T-helper 1 cell treated with Interleukin-12 subunit alpha and Interleukin-12 subunit beta and Interleukin-4 antibody, amounts not matched to agents 30 μg/mL and 1 μg/mL, for 36 hours (primary cell): ENCODE measurements around the gene APLP1.
"Not testable (repeated sequence)": the region's sequence is repeated elsewhere in the genome, so short reads cannot be mapped to it uniquely, and the experiment has no call there.

Experiments used
- H3K27ac Mint-ChIP-seq: one replicate; pipeline ENCODE4 v1.8.0; 2021; ENCODE audit warnings: mild to moderate bottlenecking, mixed read lengths
- H3K27me3 Mint-ChIP-seq: one replicate; pipeline ENCODE4 v1.8.0; 2021; ENCODE audit warnings: low read depth, mixed read lengths
- H3K36me3 Mint-ChIP-seq: one replicate; pipeline ENCODE4 v1.8.0; 2021; ENCODE audit warnings: low read depth, mixed read lengths
- H3K4me1 Mint-ChIP-seq: one replicate; pipeline ENCODE4 v1.8.0; 2021; ENCODE audit warnings: low read depth, mixed read lengths
- H3K4me3 Mint-ChIP-seq: one replicate; pipeline ENCODE4 v1.8.0; 2021; ENCODE audit warnings: mild to moderate bottlenecking, moderate library complexity, mixed read lengths
- H3K9me3 Mint-ChIP-seq: one replicate; pipeline ENCODE4 v1.8.0; 2021; ENCODE audit warnings: mixed read lengths

APLP1 gene

DNA sequence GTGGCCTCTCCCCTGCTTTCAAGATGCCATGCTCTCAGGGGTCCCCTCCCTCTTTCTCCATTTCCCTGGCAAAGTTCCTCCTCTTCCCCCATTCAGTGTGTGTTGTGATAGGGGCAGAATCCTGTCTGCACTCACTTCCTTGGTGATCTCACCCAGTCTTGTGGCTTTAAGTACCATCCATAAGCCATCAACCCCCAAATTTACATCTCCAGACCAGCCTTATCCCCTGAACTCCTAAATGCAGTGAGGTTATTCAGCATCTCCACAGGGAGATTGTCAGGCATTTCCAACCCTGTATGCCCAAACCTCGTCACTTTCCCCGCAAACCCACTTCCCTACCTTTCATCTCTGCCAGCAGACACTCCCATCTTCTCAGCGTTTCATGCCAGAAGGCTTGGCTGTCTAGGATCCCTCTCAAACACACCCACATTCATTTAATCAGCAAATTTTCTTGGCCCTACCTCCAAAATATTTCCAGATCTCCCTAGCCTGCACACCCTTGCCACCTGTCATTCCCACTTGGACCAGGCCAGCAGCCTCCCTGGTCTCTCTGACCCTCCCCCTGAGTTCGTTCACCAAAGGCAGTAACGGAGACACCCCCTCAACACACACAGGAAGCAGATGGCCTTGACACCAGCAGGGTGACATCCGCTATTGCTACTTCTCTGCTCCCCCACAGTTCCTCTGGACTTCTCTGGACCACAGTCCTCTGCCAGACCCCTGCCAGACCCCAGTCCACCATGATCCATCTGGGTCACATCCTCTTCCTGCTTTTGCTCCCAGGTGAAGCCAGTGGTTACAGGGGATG, 33.7 kb downstream of the APLP1 start, which contains the start of gene HCST:
Gene HCST, plus strand, starts transcription at position 676 of the 808 bp plus-strand sequence. Its CDS starts 65 bp downstream, at position 741.
- H3K27me3 Mint-ChIP-seq: no peaks in the 10 kb centered on the region
- no peaks in the 10 kb centered on the region for H3K9me3 Mint-ChIP-seq
- H3K4me3 Mint-ChIP-seq: peak within 1 kb of the TSS; percentile 98
- peaks cover 44% of the 10 kb centered on the region for H3K4me1 Mint-ChIP-seq
- H3K36me3 Mint-ChIP-seq: peaks cover 17% of the 10 kb centered on the region
- peak within 1 kb of the TSS; percentile 96 for H3K27ac Mint-ChIP-seq

GRCh38 chr19:35902870-35903475, 34.6 kb downstream of the APLP1 start:
- no peaks in the 10 kb centered on the region for H3K9me3 Mint-ChIP-seq
- H3K36me3 Mint-ChIP-seq: peaks cover 12% of the 10 kb centered on the region
- peak overlapping the region; percentile 98 for H3K4me3 Mint-ChIP-seq
- H3K27me3 Mint-ChIP-seq: no peaks in the 10 kb centered on the region
- H3K27ac Mint-ChIP-seq: peak overlapping the region; percentile 96
- H3K4me1 Mint-ChIP-seq: peaks cover 40% of the 10 kb centered on the region

GRCh38 chr19:35903550-35904179, 35.3 kb downstream of the APLP1 start:
- H3K27ac Mint-ChIP-seq: peak overlapping the region; percentile 96
- no peaks in the 10 kb centered on the region for H3K27me3 Mint-ChIP-seq
- peaks cover 8% of the 10 kb centered on the region for H3K36me3 Mint-ChIP-seq
- H3K4me3 Mint-ChIP-seq: peak overlapping the region; percentile 98
- peaks cover 40% of the 10 kb centered on the region for H3K4me1 Mint-ChIP-seq
- H3K9me3 Mint-ChIP-seq: no peaks in the 10 kb centered on the region

- no peaks in the 10 kb centered on the region for H3K27me3 Mint-ChIP-seq
- no peaks in the 10 kb centered on the region for H3K9me3 Mint-ChIP-seq
- H3K4me3 Mint-ChIP-seq: peak overlapping the region; percentile 22
- H3K36me3 Mint-ChIP-seq: peaks cover 6% of the 10 kb centered on the region
- peak overlapping the region; percentile 71 for H3K27ac Mint-ChIP-seq
- peaks cover 44% of the 10 kb centered on the region for H3K4me1 Mint-ChIP-seq
These were observed 36.1 kb downstream of the APLP1 start for GRCh38 chr19:35904311-35905068.

GRCh38 chr19:35905178-35905727, 36.9 kb downstream of the APLP1 start:
- H3K4me1 Mint-ChIP-seq: peaks cover 45% of the 10 kb centered on the region
- no peaks in the 10 kb centered on the region for H3K27me3 Mint-ChIP-seq
- H3K4me3 Mint-ChIP-seq: no peak overlapping the region
- peaks cover 6% of the 10 kb centered on the region for H3K36me3 Mint-ChIP-seq
- H3K27ac Mint-ChIP-seq: peak overlapping the region; percentile 71
- no peaks in the 10 kb centered on the region for H3K9me3 Mint-ChIP-seq

- Mint-ChIP-seq H3K4me3 (no peak overlapping the region), H3K9me3 (no peaks in the 10 kb centered on the region), H3K27me3 (no peaks in the 10 kb centered on the region), H3K4me1 (peaks cover 34% of the 10 kb centered on the region), H3K36me3 (peaks cover 6% of the 10 kb centered on the region), H3K27ac (no peak overlapping the region)
These were observed 39.0 kb downstream of the APLP1 start for GRCh38 chr19:35907377-35907745.

- H3K27ac Mint-ChIP-seq: peak within 1 kb of the TSS; percentile 71
- H3K4me1 Mint-ChIP-seq: peaks cover 29% of the 10 kb centered on the region
- no peaks in the 10 kb centered on the region for H3K27me3 Mint-ChIP-seq
- no peaks in the 10 kb centered on the region for H3K9me3 Mint-ChIP-seq
- H3K36me3 Mint-ChIP-seq: peaks cover 6% of the 10 kb centered on the region
- no peak within 1 kb of the TSS for H3K4me3 Mint-ChIP-seq
These were observed 39.7 kb downstream of the APLP1 start, which contains the start of gene TYROBP for GRCh38 chr19:35908010-35908441. Gene TYROBP (minus strand): TSS chr19:35908295. CDS start chr19:35908228, 67 bp downstream.

DNA sequence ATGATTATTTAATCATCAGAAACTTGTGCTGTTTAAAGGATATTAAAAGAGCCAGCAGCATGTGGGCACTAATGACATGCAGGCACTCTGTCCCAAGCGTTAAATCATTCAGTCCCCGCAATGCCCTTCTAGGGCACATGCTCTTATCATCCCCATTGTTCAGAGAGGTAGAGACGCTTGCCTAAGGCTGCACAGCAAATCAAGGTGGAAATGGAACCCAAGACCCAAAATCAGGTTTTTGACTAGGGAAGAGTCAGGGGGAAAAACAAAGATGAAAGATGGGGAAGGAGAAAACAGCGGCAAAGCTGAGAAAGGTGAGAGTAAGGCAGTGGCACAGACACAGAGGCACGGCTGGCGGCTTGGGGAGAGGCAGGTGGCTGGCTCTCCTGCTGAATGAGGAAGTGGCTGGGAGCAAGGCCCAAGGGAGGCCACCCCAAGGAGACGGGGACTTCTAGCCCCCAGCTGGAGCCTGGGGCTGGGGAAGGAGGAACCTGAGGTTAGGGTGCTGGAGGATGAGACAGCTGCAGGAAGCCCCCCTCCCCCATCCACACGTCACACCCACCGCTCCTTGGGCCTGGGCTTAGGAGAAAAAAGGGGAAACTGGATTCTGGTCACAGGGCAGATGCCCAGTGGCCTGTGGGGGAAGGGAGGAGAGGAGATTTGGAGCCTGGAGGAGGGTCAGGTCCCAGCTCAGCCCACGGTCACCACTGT, 40.8 kb downstream of the APLP1 start:
- Mint-ChIP-seq H3K4me1 (peaks cover 20% of the 10 kb centered on the region), H3K36me3 (no peaks in the 10 kb centered on the region), H3K4me3 (no peak overlapping the region), H3K9me3 (no peaks in the 10 kb centered on the region), H3K27me3 (no peaks in the 10 kb centered on the region), H3K27ac (peak overlapping the region; percentile 71)

DNA sequence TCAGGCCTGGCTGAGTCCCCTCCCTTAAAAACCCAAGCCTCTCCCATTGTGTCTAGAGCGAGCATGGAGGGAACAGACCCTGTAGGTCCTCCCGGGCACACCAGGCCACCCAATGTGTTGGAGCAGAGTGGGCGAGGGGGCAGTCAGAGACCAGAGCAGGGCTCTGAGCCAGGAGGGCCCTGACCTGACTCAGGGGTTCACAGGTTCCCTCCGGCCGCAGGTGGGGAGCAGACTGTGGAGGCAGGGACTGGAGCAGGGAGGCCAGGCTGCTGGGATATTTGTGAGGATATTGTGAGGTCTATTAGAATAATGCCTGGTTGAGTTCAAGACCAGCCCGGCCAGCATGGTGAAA, 41.3 kb downstream of the APLP1 start:
- Mint-ChIP-seq H3K27ac (peak overlapping the region; percentile 71), H3K36me3 (no peaks in the 10 kb centered on the region), H3K4me1 (peaks cover 15% of the 10 kb centered on the region), H3K9me3 (no peaks in the 10 kb centered on the region), H3K4me3 (no peak overlapping the region), H3K27me3 (no peaks in the 10 kb centered on the region)

DNA sequence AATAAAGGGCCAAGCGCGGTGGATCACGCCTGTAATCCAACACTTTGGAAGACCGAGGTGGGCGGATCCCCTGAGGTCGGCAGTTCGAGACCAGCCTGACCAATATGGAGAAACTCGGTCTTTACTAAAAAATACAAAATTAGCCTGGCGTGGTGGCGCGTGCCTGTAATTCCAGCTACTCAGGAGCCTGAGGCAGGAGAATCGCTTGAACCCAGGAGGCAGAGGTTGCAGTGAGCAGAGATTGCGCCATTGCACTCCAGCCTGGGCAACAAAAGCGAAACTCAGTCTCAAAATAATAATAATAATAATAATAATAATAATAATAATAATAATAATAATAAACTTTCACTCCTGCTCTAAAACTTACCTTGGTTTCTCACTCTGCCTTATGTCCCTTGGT, 42.0 kb downstream of the APLP1 start:
- not testable (repeated sequence) for H3K36me3 Mint-ChIP-seq, H3K9me3 Mint-ChIP-seq, H3K27me3 Mint-ChIP-seq, H3K27ac Mint-ChIP-seq, H3K4me3 Mint-ChIP-seq
- peaks cover 11% of the 10 kb centered on the region for H3K4me1 Mint-ChIP-seq

GRCh38 chr19:35911173-35911572, 42.8 kb downstream of the APLP1 start:
- no peak overlapping the region for H3K27ac Mint-ChIP-seq
- peaks cover 11% of the 10 kb centered on the region for H3K4me1 Mint-ChIP-seq

GRCh38 chr19:35911790-35912189, 43.4 kb downstream of the APLP1 start:
- Mint-ChIP-seq H3K27ac (no peak overlapping the region), H3K4me3 (no peak overlapping the region), H3K4me1 (peaks cover 11% of the 10 kb centered on the region), H3K27me3 (peaks cover 3% of the 10 kb centered on the region), H3K9me3 (no peaks in the 10 kb centered on the region), H3K36me3 (no peaks in the 10 kb centered on the region)

More at GRCh38 chr19:35911173-35911572, 42.8 kb downstream of the APLP1 start:
- Mint-ChIP-seq H3K4me3 (no peak overlapping the region), H3K27me3 (peaks cover 3% of the 10 kb centered on the region), H3K9me3 (no peaks in the 10 kb centered on the region), H3K36me3 (no peaks in the 10 kb centered on the region)

DNA sequence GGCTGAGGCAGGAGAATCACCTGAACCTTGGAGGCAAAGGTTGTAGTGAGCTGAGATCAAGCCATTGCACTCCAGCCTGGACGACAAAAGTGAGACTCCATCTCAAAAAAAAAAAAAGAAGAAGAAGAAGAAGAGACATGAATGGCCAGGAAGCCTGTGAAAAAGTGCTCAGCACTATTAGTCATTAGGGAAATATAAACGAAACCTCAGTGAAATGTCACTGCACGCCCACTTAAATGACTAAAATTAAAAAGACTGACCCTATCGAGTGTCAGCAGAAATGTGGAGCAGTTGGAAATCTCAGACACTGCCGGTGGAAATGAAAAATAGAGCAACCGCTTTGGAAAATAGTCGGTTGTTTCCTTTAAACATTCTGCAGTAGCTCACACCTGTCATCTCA, 45.2 kb downstream of the APLP1 start:
- no peaks in the 10 kb centered on the region for H3K36me3 Mint-ChIP-seq
- H3K4me3 Mint-ChIP-seq: no peak overlapping the region
- H3K4me1 Mint-ChIP-seq: peaks cover 11% of the 10 kb centered on the region
- H3K9me3 Mint-ChIP-seq: no peaks in the 10 kb centered on the region
- H3K27ac Mint-ChIP-seq: no peak overlapping the region
- H3K27me3 Mint-ChIP-seq: peaks cover 3% of the 10 kb centered on the region
